NB4 (cell line): ENCODE results near the gene CDH8.

Experiments used
- DNase-seq: peaks from one replicate; pipeline ENCODE4 v3.0.0; 2010; ENCODE audit warnings: low read depth
- H3K4me3 ChIP-seq: one replicate; pipeline ENCODE4 v1.5.1; 2011; ENCODE audit warnings: mild to moderate bottlenecking, low read depth, low read length, moderate library complexity
- MYC ChIP-seq: IDR thresholded peaks from 2 replicates; pipeline ENCODE4 v1.6.1; 2011; ENCODE audit warnings: low read depth, low read length
- POLR2A ChIP-seq: IDR thresholded peaks from 2 replicates; pipeline ENCODE4 v1.6.1; 2011; ENCODE audit warnings: mild to moderate bottlenecking; ENCODE audit not compliant: insufficient read length; ENCODE audit errors: extremely low read depth
- TF ChIP-seq, protein P1 (sequence below): IDR thresholded peaks from 2 replicates; pipeline ENCODE4 v1.6.1; 2011; ENCODE audit warnings: low read depth, low read length
- TF ChIP-seq, protein P2 (sequence below): IDR thresholded peaks from one replicate; pipeline ENCODE4 v1.5.1; 2012; ENCODE audit warnings: low read depth, low read length

CDH8 gene

DNA sequence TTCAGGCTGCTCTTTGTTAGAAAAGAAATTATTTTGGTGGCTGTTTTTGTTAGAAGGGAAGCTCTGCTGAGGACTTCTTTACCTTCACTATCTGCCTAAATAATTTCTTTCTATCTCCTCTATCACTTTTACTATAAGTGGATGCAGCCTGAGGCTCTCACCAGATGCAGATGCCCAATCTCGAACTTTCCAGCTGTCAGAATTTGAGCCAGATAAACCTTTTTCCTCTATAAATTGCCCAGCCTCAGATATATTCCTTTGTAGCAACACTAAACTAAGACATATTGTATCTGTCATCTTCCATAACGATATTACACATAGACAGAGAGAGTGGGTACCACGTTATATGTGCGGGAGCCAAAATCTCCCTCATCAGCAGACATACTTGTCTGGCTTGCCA, 15.7 kb upstream of the CDH8 start:
- no peak overlapping the region for H3K4me3 ChIP-seq
- no peak for DNase-seq
- TF ChIP-seq, protein P1, sequence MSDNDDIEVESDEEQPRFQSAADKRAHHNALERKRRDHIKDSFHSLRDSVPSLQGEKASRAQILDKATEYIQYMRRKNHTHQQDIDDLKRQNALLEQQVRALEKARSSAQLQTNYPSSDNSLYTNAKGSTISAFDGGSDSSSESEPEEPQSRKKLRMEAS = no peak
- TF ChIP-seq, protein P2, sequence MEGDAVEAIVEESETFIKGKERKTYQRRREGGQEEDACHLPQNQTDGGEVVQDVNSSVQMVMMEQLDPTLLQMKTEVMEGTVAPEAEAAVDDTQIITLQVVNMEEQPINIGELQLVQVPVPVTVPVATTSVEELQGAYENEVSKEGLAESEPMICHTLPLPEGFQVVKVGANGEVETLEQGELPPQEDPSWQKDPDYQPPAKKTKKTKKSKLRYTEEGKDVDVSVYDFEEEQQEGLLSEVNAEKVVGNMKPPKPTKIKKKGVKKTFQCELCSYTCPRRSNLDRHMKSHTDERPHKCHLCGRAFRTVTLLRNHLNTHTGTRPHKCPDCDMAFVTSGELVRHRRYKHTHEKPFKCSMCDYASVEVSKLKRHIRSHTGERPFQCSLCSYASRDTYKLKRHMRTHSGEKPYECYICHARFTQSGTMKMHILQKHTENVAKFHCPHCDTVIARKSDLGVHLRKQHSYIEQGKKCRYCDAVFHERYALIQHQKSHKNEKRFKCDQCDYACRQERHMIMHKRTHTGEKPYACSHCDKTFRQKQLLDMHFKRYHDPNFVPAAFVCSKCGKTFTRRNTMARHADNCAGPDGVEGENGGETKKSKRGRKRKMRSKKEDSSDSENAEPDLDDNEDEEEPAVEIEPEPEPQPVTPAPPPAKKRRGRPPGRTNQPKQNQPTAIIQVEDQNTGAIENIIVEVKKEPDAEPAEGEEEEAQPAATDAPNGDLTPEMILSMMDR = no peak
- TF ChIP-seq MYC = no peak
- TF ChIP-seq POLR2A = no peak

DNA sequence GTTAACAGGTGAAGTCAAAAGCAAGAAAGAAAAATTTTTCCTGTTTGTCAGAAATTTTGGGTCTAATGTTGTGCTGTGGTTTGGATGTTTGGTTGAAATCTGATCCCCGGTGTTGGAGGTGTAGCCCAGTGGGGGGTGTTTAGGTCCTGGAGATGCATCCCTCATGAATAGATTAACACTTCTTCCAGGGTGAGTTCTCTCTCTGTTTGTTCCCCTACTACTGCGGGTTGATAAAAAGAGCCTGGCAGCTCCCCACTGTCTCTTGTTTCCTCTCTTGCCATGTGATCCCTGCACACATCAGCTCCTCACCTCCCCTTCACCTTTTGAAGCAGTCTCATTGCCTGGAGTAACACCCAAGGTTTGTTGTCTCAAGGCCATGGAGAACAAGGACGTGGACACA, 14.6 kb upstream of the CDH8 start:
- H3K4me3 ChIP-seq = no peak overlapping the region
- no peak for DNase-seq
- TF ChIP-seq MYC = no peak
- TF ChIP-seq, protein P2 = no peak

DNA sequence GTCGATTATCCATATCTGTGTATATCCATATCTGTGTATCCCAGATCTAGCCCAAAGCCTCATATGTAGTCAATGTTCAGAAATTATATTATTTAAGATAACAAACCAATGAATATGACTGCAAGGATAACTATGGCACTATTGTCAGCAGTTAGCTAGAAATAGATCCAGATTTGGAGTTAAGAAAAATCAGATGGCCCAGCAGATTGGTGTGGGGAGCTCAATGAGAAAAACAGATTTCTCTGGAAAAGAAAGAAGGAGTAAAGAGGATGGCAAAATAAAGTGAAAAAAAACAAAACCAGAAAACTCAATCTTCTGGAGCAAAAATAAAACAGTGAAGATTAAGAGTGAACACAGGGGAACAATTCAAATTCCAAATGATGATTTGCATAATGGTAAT, 10.6 kb upstream of the CDH8 start:
- DNase-seq = no peak
- TF ChIP-seq, protein P1 = no peak
- TF ChIP-seq POLR2A = no peak
- TF ChIP-seq MYC = no peak
- TF ChIP-seq, protein P2 = no peak
- no peak overlapping the region for H3K4me3 ChIP-seq

DNA sequence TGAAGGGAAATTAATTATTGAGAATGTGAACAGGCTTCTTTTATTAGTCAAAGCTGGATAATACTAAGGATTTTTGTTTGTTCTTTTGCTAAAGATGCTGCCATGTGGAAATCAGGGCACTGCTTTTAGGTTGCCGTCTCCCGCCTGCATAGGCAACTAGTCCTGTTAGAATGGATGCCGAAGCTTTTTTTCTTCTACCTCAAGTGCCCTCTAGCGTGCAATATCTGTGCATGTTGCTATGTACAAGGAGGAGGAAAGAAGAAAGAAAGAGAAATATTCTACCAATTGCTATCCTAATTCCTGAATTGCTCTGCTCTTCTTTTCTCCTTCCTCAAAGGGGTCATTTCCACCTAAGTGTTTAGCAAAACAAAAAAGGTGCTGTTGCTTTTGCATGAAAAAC, 5.2 kb upstream of the CDH8 start:
- TF ChIP-seq MYC = no peak
- TF ChIP-seq POLR2A = no peak
- TF ChIP-seq, protein P2 = peak; percentile 36
- TF ChIP-seq, protein P1 = no peak
- H3K4me3 ChIP-seq = no peak overlapping the region
- DNase-seq = peak; percentile 32

DNA sequence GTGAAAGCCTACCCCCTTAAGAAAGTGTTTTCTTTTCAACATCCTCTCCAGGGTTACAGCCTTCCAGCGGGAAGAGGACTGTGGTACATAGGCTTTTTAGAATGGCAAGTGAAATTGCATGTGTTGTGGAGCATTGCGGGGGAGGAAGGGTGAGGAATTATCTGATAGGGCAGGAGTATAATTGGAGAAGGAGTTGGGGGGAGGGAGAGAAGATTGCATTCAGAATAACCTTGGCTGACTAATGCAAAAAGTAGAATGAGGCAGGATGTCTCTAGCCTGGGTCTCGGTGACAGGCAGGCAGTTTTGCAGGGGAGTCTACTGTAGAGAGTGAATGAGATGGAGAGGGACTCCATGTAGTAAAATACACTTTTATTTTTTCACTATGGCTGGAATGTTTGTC, 2.4 kb upstream of the CDH8 start:
- no peak overlapping the region for H3K4me3 ChIP-seq
- DNase-seq = no peak
- no peak for TF ChIP-seq MYC
- TF ChIP-seq, protein P1 = no peak
- TF ChIP-seq POLR2A = no peak
- TF ChIP-seq, protein P2 = no peak

DNA sequence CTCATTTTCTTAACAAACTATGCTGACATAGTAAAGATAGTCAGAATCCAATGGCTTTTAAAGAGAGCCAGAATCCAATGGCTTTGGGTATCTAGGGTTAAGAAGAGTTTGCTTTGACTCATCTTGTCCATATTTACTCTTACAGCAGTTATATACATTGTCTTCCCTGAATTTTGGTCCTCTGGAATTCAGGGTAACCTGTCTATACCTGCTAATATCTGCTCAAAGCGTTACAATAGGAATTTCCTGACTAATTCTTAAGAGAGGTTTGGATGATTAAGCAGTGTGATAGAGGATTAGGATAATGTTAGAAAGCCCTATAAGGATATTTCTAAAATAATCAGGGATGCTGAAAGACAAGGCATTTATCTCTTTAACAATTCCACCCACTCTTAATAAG, 2.0 kb upstream of the CDH8 start:
- no peak overlapping the region for H3K4me3 ChIP-seq
- TF ChIP-seq POLR2A = no peak
- TF ChIP-seq, protein P2 = no peak
- TF ChIP-seq, protein P1 = no peak
- TF ChIP-seq MYC = no peak
- no peak for DNase-seq
